ENCODE data around the gene TRPM2. TPM values are rescaled to one million over a fixed set of nuclear protein-coding genes. Genes with fewer than 3 reads are reported as not detected.
"Not testable (repeated sequence)": the region's sequence is repeated elsewhere in the genome, so short reads cannot be mapped to it uniquely, and the experiment has no call there.

The TRPM2 gene
- total and polyA plus RNA-seq, 8 donors, result 1.3 to 10.3 (median 2.4) TPM

DNA sequence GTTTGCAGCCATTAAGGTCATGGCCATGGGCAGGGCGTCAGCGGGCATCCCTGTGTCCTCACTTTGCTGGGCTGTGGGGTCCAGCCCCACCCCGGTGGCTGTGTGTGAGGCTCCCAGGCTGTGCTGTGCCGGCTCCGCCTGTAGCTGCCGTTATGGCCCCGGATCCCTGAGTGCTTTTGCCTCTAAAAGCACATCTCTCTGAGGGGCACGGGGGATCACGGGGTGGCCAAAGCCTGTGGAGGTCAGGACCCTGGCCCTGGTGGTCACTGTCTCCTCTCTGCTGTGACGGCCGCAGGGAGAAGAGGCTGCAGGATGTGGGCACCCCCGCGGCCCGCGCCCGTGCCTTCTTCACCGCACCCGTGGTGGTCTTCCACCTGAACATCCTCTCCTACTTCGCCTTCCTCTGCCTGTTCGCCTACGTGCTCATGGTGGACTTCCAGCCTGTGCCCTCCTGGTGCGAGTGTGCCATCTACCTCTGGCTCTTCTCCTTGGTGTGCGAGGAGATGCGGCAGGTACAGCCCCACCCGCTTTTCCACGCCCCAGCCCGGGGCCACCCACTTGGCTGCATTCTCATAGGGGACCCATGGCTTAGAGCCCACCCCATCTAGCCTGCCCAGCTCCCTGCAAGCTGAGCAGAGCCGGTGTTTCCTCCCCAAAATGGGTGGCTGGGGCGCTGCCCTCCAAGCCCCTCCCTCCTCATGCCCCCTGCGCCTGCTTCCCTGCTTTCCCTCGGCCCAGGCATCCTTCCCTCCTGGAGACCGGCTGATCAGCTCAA is 48.2 kb downstream of the TRPM2 start:
- TF ChIP-seq EP300 (IDR thresholded peaks at IDR 0.05), result no peak
- no peak for TF ChIP-seq POLR2A (IDR thresholded peaks at IDR 0.05)
- no peak for TF ChIP-seq POLR2AphosphoS5 (IDR thresholded peaks at IDR 0.05)
- TF ChIP-seq, protein P1, sequence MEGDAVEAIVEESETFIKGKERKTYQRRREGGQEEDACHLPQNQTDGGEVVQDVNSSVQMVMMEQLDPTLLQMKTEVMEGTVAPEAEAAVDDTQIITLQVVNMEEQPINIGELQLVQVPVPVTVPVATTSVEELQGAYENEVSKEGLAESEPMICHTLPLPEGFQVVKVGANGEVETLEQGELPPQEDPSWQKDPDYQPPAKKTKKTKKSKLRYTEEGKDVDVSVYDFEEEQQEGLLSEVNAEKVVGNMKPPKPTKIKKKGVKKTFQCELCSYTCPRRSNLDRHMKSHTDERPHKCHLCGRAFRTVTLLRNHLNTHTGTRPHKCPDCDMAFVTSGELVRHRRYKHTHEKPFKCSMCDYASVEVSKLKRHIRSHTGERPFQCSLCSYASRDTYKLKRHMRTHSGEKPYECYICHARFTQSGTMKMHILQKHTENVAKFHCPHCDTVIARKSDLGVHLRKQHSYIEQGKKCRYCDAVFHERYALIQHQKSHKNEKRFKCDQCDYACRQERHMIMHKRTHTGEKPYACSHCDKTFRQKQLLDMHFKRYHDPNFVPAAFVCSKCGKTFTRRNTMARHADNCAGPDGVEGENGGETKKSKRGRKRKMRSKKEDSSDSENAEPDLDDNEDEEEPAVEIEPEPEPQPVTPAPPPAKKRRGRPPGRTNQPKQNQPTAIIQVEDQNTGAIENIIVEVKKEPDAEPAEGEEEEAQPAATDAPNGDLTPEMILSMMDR (IDR thresholded peaks at IDR 0.05), result no peak
- H3K4me1 ChIP-seq, result no peaks in the 10 kb centered on the region
- peaks cover 0 to under 1% (median 0%) of the 10 kb centered on the region in 4 donors for H3K9me3 ChIP-seq
- H3K36me3 ChIP-seq, result peaks cover 0 to 20% (median 0%) of the 10 kb centered on the region in 4 donors
- DNase-seq, result no peak
- no peak overlapping the region for H3K27ac ChIP-seq
- 82 to 85% (median 84%) methylated on average over 19 to 32 of the region's 32 CpGs for WGBS, 5 donors
- intact Hi-C loops (cut with DNase I; ENCODE audit: low total_unique reads), result no loop called here
- no peak overlapping the region for H3K4me3 ChIP-seq
- peaks cover 0 to 9% (median 0%) of the 10 kb centered on the region in 3 donors for H3K27me3 ChIP-seq

DNA sequence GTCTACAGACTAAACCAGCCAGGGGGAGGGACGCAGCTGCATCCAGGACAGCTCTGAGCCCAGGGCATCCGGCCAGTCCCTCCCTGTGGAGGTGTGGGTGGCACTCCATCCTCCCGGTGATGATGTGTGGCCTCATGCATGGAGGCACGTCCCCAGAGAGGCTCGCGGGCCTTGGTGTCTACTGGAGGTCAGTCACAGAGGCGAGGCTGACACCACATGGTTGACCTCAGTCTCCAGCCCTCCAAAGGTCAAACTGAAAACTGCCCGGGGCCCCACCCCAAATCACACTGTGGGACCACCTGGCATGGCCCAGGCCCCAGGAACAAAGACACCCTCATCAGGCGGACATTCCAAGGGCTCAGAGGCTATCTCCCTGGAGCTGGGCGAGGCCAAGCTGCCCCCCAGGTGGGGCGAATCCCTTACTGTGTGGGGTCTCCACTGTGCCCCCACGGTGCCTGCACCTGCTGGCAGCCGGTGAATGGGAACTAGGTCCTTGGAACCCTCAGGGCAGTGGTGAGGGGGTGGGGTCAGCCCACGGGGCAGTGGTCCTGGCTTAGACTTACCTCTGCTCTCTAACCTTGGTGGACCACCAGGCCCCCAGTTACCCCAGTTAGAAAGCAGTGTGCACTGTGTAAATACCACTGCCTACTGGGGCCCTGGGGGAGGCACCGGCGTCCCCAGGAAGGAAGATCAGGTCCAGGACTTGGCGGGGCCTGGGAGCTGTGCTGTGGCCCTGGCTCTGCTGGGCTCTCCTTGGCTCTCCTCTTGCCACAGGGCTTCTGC is 49.1 kb downstream of the TRPM2 start:
- no peaks in the 10 kb centered on the region for H3K4me1 ChIP-seq
- TF ChIP-seq POLR2A (IDR thresholded peaks at IDR 0.05) (no peak), POLR2AphosphoS5 (IDR thresholded peaks at IDR 0.05) (no peak)
- intact Hi-C loops (cut with DNase I; ENCODE audit: low total_unique reads), result no loop called here
- H3K27me3 ChIP-seq, result peaks cover 0 to 9% (median 0%) of the 10 kb centered on the region in 3 donors
- H3K36me3 ChIP-seq, result peaks cover 0 to 20% (median 0%) of the 10 kb centered on the region in 4 donors
- H3K9me3 ChIP-seq, result peaks cover 0 to 4% (median 0%) of the 10 kb centered on the region in 4 donors
- no peak for DNase-seq
- no peak overlapping the region for H3K27ac ChIP-seq
- WGBS, 5 donors, result 76 to 83% (median 80%) methylated on average over 10 to 17 of the region's 17 CpGs
- H3K4me3 ChIP-seq, result no peak overlapping the region

DNA sequence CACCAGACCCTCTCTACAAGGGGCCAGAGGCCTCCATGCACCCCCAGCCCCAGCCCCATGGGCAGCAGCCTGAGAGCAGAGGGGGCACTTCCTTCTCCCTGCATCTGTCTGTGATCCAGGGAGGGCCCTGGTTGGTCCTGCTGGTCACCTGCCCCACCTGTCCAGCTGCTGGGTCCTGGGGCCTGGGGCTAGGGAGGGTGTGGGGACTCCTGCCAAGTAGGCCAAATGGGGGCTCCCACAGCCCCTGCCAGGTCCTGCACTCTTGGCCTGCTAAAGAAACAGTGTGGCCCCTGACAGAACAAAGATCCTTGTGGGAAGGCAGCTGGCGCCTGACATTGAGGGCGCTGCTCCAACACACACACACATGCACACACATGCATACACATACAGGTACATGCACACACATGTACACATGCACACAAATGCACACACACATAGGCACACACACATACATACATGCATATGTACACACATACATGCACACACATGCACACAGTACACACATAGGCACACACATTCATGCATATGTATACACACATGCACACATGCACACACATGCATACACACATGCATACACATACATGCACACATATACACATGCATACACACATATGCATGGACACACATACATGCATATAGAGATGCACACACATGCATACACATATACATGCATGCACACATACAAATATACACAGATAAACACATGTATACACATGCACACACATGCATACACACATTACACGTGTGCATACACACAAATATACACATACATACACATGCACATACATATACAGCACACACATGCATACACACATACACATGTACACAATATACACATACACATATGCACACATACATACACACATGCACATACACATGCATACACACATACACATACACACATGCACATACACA is 49.9 kb downstream of the TRPM2 start:
- Histone ChIP-seq H3K27me3 (peaks cover 0 to 9% (median 0%) of the 10 kb centered on the region in 3 donors), H3K4me3 (no peak overlapping the region), H3K27ac (no peak overlapping the region), H3K4me1 (no peaks in the 10 kb centered on the region), H3K9me3 (peaks cover 0 to 4% (median 0%) of the 10 kb centered on the region in 4 donors), H3K36me3 (peaks cover 0 to 16% (median 0%) of the 10 kb centered on the region in 4 donors)
- no peak for DNase-seq
- no peak for TF ChIP-seq EP300 (IDR thresholded peaks at IDR 0.05)
- TF ChIP-seq POLR2AphosphoS5 (IDR thresholded peaks at IDR 0.05), result no peak
- no peak for TF ChIP-seq POLR2A (IDR thresholded peaks at IDR 0.05)
- TF ChIP-seq, protein P1 (IDR thresholded peaks at IDR 0.05), result no peak
- WGBS, 5 donors, result 86 to 92% (median 89%) methylated on average over 3 of the region's 3 CpGs
- intact Hi-C loops (cut with DNase I; ENCODE audit: low total_unique reads), result no loop called here

DNA sequence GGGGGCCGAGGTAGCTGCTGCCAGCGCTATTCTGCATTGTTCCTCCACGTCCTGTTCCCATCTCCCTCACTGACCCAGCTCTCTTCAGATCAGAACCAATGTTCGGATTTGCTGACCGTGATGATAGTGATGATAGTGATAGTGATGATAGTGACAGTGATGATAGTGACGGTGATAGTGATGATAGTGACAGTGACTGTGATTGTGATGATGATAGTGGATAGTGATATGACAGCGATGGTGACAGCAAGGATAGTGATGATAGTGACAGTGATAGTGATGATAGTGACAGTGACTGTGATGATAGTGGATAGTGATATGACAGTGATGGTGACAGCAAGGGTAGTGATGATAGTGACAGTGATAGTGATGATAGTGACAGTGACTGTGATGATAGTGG is 51.1 kb downstream of the TRPM2 start:
- WGBS, 5 donors, result 78 to 90% (median 89%) methylated on average over 7 of the region's 7 CpGs
- H3K9me3 ChIP-seq; H3K4me1 ChIP-seq; H3K27ac ChIP-seq; DNase-seq; H3K4me3 ChIP-seq; intact Hi-C loops (cut with DNase I; ENCODE audit: low total_unique reads); H3K27me3 ChIP-seq: not testable (repeated sequence)
- H3K36me3 ChIP-seq, result peaks cover 0 to 15% (median 0%) of the 10 kb centered on the region in 4 donors

Measured in stomach (tissue), 9 donors.